Prostate gland (tissue), 2 donors: ENCODE data around the gene IMMP1L.

Source experiments
- CTCF ChIP-seq, 4 experiments: fragments of 200-600 bp in 2 of 4; fragments of 450-650 bp in 2 of 4; sonication (generic) in 2 of 4; IDR thresholded peaks; 1 replicate in 3 of 4; 2 replicates in 1 of 4; pipeline ENCODE4 v1.5.1; 2016 to 2019; ENCODE audit warnings: antibody characterized with exemption in 4 of 4, mild to moderate bottlenecking in 2 of 4, moderate library complexity in 2 of 4
- POLR2A ChIP-seq: fragments of 450-650 bp; IDR thresholded peaks from one replicate; pipeline ENCODE4 v1.6.1; 2016; ENCODE audit warnings: antibody characterized with exemption, mild to moderate bottlenecking
- POLR2AphosphoS5 ChIP-seq: sonication (generic); formaldehyde crosslinking; IDR thresholded peaks from one replicate; pipeline ENCODE4 v1.6.1; 2017; ENCODE audit warnings: antibody characterized with exemption

- TF ChIP-seq CTCF (IDR thresholded peaks at IDR 0.05) (no peak), POLR2AphosphoS5 (no peak), POLR2A (no peak)
Observed at GRCh38 chr11:31478223-31478590, 31.2 kb downstream of the IMMP1L start.
